Neural cell (in vitro differentiated cells): ENCODE measurements around the gene ACOT6. TPM values are rescaled to one million over a fixed set of nuclear protein-coding genes. Genes with fewer than 3 reads are reported as not detected.
"Not testable (repeated sequence)": the region's sequence is repeated elsewhere in the genome, so short reads cannot be mapped to it uniquely, and the experiment has no call there.

Experiments
- H2AFZ ChIP-seq: fragments of 200-600, 300-800 bp; sonication (generic), shearing (Covaris generic); 2 replicates; pipeline ENCODE4 v1.6.0; 2014; ENCODE audit warnings: low read depth, mild to moderate bottlenecking, antibody characterized with exemption, low read length, moderate library complexity
- H3F3A ChIP-seq: fragments of 200-600 bp; shearing (Covaris generic); 2 replicates; pipeline ENCODE4 v1.6.1; 2016; ENCODE audit warnings: mild to moderate bottlenecking, moderate library complexity, mixed read lengths, antibody characterized with exemption, low read length; ENCODE audit not compliant: insufficient read depth, poor library complexity, severe bottlenecking
- H3K27ac ChIP-seq: fragments of 200-600, 300-800 bp; sonication (generic), shearing (Covaris generic); 2 replicates; pipeline ENCODE4 v1.5.1; 2014; ENCODE audit warnings: mild to moderate bottlenecking, low read length, moderate library complexity
- H3K27me3 ChIP-seq: fragments of 300-800, 200-600 bp; sonication (generic), shearing (Covaris generic); 2 replicates; pipeline ENCODE4 v1.6.0; 2014; ENCODE audit warnings: mild to moderate bottlenecking, low read depth, low read length, moderate library complexity; ENCODE audit not compliant: insufficient read depth
- H3K36me3 ChIP-seq: fragments of 300-800, 200-600 bp; sonication (generic), shearing (Covaris generic); 2 replicates; pipeline ENCODE4 v1.5.1; 2014; ENCODE audit warnings: mild to moderate bottlenecking, antibody characterized with exemption, low read length, moderate library complexity; ENCODE audit not compliant: insufficient read depth
- H3K4me2 ChIP-seq: fragments of 300-800, 200-600 bp; sonication (generic), shearing (Covaris generic); 2 replicates; pipeline ENCODE4 v1.6.0; 2014; ENCODE audit warnings: mild to moderate bottlenecking, low read length
- H3K4me3 ChIP-seq: fragments of 300-800, 200-600 bp; sonication (generic), shearing (Covaris generic); 2 replicates; pipeline ENCODE4 v1.5.1; 2014; ENCODE audit warnings: mild to moderate bottlenecking, low read length, moderate library complexity
- H3K79me2 ChIP-seq: fragments of 200-600 bp; shearing (Covaris generic); replicated peaks from 2 replicates; pipeline ENCODE4 v1.6.0; 2014; ENCODE audit warnings: mild to moderate bottlenecking, low read length, moderate library complexity; ENCODE audit not compliant: insufficient read depth
- H3K9ac ChIP-seq: fragments of 300-800, 200-600 bp; sonication (generic), shearing (Covaris generic); 2 replicates; pipeline ENCODE4 v1.6.1; 2016; ENCODE audit warnings: mild to moderate bottlenecking, low read length, mixed read lengths
- H3K9me2 ChIP-seq: fragments of 200-600 bp; shearing (Covaris generic); 2 replicates; pipeline ENCODE4 v1.6.1; 2016; ENCODE audit warnings: mild to moderate bottlenecking, low read length, mixed read lengths; ENCODE audit not compliant: insufficient read depth
- H3K9me3 ChIP-seq: fragments of 200-600, 300-800 bp; sonication (generic), shearing (Covaris generic); 2 replicates; pipeline ENCODE4 v1.6.1; 2016; ENCODE audit warnings: mild to moderate bottlenecking, mixed run types, low read length, moderate library complexity, mixed read lengths
- H4K20me1 ChIP-seq: fragments of 200-600 bp; shearing (Covaris generic); 2 replicates; pipeline ENCODE4 v1.6.1; 2016; ENCODE audit warnings: mild to moderate bottlenecking, mixed run types; ENCODE audit not compliant: insufficient read depth
- EP300 ChIP-seq: fragments of 450-650 bp; conservative IDR thresholded peaks from 2 replicates; pipeline ENCODE4 v1.6.1; 2014; ENCODE audit warnings: antibody characterized with exemption, mild to moderate bottlenecking, moderate library complexity; ENCODE audit not compliant: poor library complexity, severe bottlenecking
- EZH2 ChIP-seq: fragments of 200-600, 300-800 bp; shearing (Covaris generic), sonication (generic); IDR thresholded peaks from 2 replicates; pipeline ENCODE4 v1.6.1; 2014; ENCODE audit warnings: antibody characterized with exemption, low read length, borderline replicate concordance, mild to moderate bottlenecking; ENCODE audit not compliant: insufficient read depth, poor library complexity, severe bottlenecking
- MXI1 ChIP-seq: fragments of 450-650 bp; conservative IDR thresholded peaks from 2 replicates; pipeline ENCODE4 v1.6.1; 2014; ENCODE audit warnings: antibody characterized with exemption, mild to moderate bottlenecking; ENCODE audit not compliant: poor library complexity, severe bottlenecking
- POLR2AphosphoS5 ChIP-seq: IDR thresholded peaks from 2 replicates; pipeline ENCODE4 v1.6.1; 2012
- RAD21 ChIP-seq: fragments of 450-650 bp; conservative IDR thresholded peaks from 2 replicates; pipeline ENCODE4 v1.6.1; 2014; ENCODE audit warnings: antibody characterized with exemption, mild to moderate bottlenecking, moderate library complexity
- SMC3 ChIP-seq: fragments of 450-650 bp; conservative IDR thresholded peaks from 2 replicates; pipeline ENCODE4 v1.6.1; 2014; ENCODE audit warnings: antibody characterized with exemption, mild to moderate bottlenecking, moderate library complexity; ENCODE audit not compliant: poor library complexity
- TAF1 ChIP-seq: IDR thresholded peaks from 2 replicates; pipeline ENCODE4 v1.6.1; 2012; ENCODE audit warnings: low read depth
- polyA plus RNA-seq: library from polyadenylated mRNA; depleted of rRNA; stranded (reverse); fragments of >200 nt; gene quantifications from 2 replicates; pipeline ENCODE4 v1.2.3, GENCODE V29; 2014
- TF ChIP-seq, protein P1 (sequence below): IDR thresholded peaks from 2 replicates; pipeline ENCODE4 v1.6.1; 2012; ENCODE audit warnings: borderline replicate concordance
- TF ChIP-seq, protein P2 (sequence below): fragments of 450-650 bp; IDR thresholded peaks from 2 replicates; pipeline ENCODE4 v1.5.1; 2014; ENCODE audit warnings: antibody characterized with exemption, mild to moderate bottlenecking, moderate library complexity; ENCODE audit not compliant: poor library complexity, severe bottlenecking

The ACOT6 gene
- polyA plus RNA-seq, 1 donor from 2014 or later, result not detected

DNA sequence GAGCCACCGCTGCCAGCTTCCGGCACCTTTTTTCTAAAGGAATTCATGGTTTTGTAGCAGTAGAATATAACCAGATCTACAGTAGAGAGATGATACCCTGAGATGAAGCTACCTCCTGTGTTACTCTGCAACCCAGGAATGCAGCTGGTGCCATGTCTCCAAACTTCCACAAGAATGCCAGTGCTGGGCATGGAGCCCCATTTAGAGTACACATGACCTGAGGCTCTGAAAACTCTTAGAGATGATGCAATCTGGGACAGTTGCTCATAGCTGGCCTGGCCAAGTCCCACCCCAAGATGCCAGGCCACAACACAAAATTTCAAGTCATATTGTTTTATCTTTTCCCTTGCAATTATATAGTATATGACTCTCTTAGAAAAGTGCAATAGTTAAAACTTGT, 35.1 kb upstream of the ACOT6 start:
- H3K27me3 ChIP-seq, H3K9me3 ChIP-seq, H3K79me2 ChIP-seq, H3K4me3 ChIP-seq, H4K20me1 ChIP-seq, H3K36me3 ChIP-seq, H3F3A ChIP-seq, H3K4me2 ChIP-seq, H3K9ac ChIP-seq, H3K9me2 ChIP-seq, H2AFZ ChIP-seq, H3K27ac ChIP-seq: not testable (repeated sequence)

DNA sequence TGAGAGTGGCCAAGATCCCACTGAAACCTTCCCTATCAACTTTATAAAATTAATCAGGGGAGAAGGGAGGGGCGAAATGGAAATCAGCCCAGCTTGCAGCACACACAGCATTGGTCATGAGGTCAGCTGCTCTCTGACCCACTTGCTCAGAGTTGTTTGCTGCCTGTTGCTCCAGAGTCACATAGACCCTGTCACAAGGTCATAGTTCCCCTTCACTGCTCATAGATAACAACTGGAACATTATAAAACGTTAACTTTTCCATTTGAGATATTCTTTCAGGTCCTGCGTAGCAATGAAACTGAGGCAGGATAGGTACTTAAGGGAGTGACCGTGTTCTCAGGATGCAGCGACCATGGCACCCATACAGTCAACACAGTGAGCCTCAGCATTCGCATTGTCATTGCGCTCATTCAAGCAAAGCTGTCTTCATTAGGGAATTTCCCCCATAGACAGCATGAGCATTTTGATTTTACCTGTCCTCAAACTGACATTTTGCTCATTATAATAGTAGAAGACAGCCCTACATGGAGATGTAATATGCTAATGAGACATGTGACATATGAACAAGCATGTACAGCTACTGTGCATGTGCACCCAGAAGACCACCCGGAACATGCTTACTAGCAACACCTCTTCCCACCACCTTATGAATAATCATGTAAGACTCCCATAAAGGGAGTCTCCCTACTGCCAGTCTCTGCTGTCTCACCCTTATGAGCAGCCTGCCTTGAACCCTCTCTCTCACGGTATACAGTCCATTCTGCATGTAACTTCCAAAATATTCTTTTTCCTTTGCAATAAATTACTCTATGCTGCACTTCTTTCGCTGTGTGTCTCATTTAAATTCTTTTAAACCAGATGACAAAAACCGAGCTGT, 30.0 kb upstream of the ACOT6 start:
- H3F3A ChIP-seq, result not testable (repeated sequence)

DNA sequence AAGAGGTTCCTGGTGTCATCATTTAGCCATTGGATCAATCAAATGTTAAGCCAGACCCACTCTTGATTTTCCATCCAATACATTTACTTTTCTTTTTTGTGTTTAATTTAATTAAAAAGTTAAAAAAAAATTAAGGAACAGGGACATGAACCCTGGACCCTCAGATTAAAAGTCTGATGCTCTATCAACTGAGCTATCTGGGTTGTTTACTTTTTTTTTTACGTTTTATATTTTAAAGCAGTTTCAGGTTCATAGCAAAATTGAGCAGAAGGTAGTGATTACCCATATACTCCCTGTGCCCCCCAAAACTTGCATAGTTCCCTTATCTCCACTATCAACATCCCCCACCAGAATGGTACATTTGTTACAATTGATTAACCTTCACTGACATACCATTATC, 23.6 kb upstream of the ACOT6 start:
- TF ChIP-seq RAD21 (no peak), SMC3 (no peak), MXI1 (no peak), TAF1 (no peak), POLR2AphosphoS5 (no peak), EP300 (no peak), EZH2 (no peak)
- TF ChIP-seq, protein P1, sequence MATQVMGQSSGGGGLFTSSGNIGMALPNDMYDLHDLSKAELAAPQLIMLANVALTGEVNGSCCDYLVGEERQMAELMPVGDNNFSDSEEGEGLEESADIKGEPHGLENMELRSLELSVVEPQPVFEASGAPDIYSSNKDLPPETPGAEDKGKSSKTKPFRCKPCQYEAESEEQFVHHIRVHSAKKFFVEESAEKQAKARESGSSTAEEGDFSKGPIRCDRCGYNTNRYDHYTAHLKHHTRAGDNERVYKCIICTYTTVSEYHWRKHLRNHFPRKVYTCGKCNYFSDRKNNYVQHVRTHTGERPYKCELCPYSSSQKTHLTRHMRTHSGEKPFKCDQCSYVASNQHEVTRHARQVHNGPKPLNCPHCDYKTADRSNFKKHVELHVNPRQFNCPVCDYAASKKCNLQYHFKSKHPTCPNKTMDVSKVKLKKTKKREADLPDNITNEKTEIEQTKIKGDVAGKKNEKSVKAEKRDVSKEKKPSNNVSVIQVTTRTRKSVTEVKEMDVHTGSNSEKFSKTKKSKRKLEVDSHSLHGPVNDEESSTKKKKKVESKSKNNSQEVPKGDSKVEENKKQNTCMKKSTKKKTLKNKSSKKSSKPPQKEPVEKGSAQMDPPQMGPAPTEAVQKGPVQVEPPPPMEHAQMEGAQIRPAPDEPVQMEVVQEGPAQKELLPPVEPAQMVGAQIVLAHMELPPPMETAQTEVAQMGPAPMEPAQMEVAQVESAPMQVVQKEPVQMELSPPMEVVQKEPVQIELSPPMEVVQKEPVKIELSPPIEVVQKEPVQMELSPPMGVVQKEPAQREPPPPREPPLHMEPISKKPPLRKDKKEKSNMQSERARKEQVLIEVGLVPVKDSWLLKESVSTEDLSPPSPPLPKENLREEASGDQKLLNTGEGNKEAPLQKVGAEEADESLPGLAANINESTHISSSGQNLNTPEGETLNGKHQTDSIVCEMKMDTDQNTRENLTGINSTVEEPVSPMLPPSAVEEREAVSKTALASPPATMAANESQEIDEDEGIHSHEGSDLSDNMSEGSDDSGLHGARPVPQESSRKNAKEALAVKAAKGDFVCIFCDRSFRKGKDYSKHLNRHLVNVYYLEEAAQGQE, result no peak
- TF ChIP-seq, protein P2, sequence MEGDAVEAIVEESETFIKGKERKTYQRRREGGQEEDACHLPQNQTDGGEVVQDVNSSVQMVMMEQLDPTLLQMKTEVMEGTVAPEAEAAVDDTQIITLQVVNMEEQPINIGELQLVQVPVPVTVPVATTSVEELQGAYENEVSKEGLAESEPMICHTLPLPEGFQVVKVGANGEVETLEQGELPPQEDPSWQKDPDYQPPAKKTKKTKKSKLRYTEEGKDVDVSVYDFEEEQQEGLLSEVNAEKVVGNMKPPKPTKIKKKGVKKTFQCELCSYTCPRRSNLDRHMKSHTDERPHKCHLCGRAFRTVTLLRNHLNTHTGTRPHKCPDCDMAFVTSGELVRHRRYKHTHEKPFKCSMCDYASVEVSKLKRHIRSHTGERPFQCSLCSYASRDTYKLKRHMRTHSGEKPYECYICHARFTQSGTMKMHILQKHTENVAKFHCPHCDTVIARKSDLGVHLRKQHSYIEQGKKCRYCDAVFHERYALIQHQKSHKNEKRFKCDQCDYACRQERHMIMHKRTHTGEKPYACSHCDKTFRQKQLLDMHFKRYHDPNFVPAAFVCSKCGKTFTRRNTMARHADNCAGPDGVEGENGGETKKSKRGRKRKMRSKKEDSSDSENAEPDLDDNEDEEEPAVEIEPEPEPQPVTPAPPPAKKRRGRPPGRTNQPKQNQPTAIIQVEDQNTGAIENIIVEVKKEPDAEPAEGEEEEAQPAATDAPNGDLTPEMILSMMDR, result no peak
- H3K36me3 ChIP-seq, result no peaks in the 10 kb centered on the region
- H4K20me1 ChIP-seq, result no peaks in the 10 kb centered on the region
- H3K9ac ChIP-seq, result no peak overlapping the region
- no peaks in the 10 kb centered on the region for H3K79me2 ChIP-seq
- H3K4me2 ChIP-seq, result no peak overlapping the region
- H2AFZ ChIP-seq, result no peak overlapping the region
- no peaks in the 10 kb centered on the region for H3K9me2 ChIP-seq
- no peaks in the 10 kb centered on the region for H3K9me3 ChIP-seq
- peaks cover 19% of the 10 kb centered on the region for H3K27me3 ChIP-seq
- no peaks in the 10 kb centered on the region for H3F3A ChIP-seq
- H3K27ac ChIP-seq, result no peak overlapping the region
- H3K4me3 ChIP-seq, result no peak overlapping the region

More for the DNA sequence above, 30.0 kb upstream of the ACOT6 start:
- not testable (repeated sequence) for H3K9ac ChIP-seq, H3K27me3 ChIP-seq, H3K4me2 ChIP-seq, H2AFZ ChIP-seq, H3K4me3 ChIP-seq, H3K79me2 ChIP-seq, H3K36me3 ChIP-seq, H4K20me1 ChIP-seq, H3K9me2 ChIP-seq, H3K27ac ChIP-seq, H3K9me3 ChIP-seq
